Measurements from ENCODE around the gene OVCA2.

Gene OVCA2

DNA sequence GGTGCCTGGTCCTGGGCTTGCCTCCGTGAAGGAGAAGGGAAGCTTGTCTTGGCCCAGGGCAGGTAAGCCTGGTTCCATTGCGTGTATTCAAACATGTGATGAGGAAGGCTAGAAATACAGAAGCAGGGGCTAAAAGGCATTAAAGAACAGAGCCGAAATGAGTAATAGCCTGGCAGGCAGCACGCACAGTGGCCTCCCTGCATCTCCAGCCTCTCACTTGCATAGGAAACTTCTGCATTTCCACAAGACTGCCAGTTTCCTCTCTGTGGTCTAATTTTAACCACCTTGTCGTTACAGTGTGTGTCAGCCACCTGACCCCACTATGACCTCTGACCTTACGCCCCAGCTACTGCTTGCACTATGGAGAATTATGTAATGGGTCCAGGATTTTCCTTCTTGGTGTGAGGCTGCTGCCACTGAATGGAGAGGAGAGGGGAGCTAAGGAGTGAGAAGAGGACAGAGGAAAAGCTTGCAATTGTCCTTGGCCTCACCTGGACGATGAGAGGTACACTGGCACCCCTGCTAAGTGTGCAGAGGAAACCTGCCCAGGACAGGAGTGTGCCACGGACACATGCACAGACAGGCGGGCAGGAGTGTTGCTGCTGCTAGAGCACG, 45.9 kb downstream of the OVCA2 start:
- DNase-seq (ENCODE audit: low spot score): peak; percentile 96

DNA sequence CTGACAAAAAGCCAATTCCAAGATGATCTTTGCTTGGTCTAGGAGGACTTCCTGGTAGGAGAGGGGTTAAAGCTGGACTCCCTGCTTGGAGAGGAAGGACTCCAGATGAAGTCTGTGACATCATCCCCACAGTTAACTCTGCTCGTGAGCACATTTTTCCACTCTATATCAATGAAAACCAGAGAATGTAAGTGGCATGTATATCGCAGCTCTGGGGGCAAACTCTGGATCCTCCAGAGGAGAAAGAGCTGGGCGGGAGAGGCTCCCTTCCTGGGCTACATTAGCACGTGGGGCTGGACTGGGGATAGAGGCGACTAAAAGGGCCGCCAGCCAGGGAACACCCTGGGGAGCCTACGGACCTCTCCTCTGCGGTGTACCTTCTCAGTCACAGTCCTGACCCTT, 47.2 kb downstream of the OVCA2 start:
- no peak for DNase-seq (ENCODE audit: low spot score)

- DNase-seq (ENCODE audit: low spot score): no peak
Observed at GRCh38 chr17:2090210-2090641, 48.4 kb downstream of the OVCA2 start.

GRCh38 chr17:2090804-2091534, 49.1 kb downstream of the OVCA2 start:
- peak; percentile 96 for DNase-seq (ENCODE audit: low spot score)

DNA sequence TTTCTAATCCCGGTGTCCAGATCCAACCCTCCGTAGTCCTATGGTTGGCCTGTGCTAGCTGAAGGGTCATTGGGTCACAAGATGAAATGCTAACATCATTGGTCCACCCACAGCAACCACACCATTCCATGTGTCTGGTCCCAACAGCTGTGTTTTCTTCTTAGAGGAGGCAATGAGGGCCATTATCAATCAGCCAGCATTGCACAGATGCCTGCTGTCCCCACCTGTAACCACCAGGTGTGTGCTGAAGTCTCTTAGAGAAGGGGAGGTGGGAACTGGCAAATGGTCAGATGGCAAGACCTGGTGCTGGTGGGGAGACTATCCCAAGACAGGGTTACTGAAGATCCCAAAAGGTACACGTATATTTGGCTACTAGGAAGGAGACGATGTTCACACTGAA, 50.4 kb downstream of the OVCA2 start:
- DNase-seq (ENCODE audit: low spot score): no peak

Data from kidney capillary endothelial cell (primary cell).